ENCODE data around the gene CCM2L.
"Not testable (repeated sequence)": the region's sequence is repeated elsewhere in the genome, so short reads cannot be mapped to it uniquely, and the experiment has no call there.

The CCM2L gene

GRCh38 chr20:32031007-32031958 lies 21.0 kb downstream of the CCM2L start:
- peak; percentile 59 to 85 (median 64) for DNase-seq

DNA sequence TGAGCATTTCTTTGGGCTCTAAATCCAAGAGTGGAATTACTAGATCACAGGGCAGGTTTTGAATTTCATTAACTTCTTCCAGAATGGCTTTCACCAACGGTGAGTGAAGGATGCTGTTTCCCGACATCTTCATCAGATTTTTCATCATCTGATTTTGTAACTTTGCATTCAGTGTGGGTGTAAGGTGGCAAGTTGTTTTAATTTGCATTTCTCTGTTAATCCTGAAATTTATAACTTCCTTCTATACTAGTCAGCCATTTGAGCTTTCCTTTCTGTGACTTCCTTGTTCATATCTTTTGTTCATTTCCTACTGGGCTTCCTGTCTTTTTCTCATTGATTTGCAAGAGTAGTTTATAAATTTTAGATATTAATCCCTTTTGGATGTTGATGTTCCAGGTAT lies 23.1 kb downstream of the CCM2L start:
- DNase-seq = no peak

- DNase-seq = not testable (repeated sequence)
Observed at GRCh38 chr20:32033721-32034120, 23.5 kb downstream of the CCM2L start.

DNA sequence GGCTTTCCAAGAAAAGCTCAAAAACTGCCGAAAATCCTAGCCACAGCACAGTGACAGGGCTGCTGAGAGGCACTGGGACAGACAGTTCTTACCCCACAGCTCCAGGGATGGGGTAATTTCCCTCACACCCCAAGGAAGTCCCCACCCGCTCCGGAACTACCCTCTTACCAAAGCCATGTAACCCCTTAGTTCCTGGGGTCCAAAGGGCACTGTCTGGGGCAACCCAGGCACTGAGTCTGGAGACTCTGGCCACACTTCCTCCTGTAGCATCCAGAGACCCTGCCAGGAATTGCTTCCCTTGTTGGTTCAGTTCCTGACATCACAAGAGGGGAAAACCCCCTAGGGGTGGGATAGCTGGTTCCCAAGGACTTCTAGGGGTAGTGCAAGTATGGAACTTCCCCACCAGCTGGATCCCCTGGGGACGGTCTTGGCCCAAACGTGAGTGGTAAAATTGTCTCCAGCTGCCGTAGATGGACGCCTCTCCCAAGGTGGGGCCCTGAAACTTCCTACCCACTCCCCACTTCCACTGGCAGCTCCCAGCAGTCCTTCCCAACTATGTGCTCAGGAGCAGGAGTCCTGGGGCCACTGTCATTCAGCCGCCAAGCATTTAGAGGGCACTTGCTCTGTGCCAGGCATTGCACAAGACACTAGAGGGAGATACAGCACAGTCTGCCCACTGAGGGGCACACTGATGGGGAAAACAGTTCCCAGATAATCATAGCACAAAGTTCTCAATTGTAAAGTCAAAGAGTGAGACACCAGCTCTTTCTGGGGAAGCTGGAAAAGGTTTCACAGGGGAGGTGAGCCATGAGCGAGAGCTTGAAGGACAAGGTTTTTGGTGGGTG lies 24.6 kb downstream of the CCM2L start:
- DNase-seq = no peak

- DNase-seq = no peak
Observed at GRCh38 chr20:32035426-32035779, 25.2 kb downstream of the CCM2L start.

GRCh38 chr20:32036252-32036651 lies 26.0 kb downstream of the CCM2L start:
- DNase-seq = no peak

DNA sequence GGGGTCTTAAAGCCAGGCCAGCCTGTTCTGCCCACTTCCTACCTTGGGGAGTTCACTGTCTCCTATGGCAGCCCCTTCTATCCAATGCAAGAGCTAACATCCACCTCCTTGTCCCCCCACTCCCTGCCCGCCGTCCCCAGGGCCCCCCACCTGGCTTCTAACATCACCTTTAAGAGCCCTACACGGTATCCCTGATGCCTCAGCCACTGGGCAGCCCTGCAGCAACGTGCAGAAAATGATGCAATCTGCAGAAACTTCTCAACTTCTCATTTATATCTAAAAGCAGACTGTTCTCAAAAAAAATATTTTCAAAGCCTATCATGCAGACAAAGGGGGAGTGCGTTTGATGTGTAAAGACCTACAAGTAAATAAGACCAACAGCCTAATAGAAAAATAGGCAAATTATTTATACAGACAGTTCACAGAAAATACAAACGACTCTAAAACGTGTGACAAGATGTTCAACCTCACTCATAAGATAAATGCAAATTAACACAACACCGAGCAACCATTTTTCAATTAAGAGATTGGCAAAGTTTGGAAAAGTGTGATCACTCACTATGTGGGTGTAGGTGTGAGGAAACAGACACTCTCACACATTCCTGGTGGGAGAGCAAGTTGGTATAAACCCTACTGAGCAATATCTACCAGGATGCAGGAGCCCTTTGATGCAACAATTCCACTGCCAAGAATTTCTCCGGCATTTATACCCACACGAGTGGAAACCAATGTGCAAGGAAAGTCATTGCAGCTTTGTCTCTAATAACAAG lies 26.7 kb downstream of the CCM2L start:
- DNase-seq = no peak

DNA sequence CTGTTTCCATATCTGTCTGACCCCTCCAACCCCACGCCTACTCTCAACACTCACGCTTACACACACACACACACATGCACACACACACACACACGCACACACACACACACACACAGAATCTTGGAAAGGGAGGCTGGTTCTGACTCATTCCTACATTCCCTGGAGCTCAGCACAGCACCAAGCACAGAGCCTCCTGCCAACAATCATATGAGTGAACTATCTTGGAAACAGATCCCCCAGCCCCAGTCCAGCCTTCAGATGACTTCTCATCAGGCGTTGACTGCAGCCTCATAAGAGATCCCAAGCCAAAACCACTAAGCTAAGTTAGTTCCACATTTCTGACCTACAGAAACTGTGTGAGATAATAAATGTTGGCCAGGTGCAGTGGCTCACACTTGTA lies 27.7 kb downstream of the CCM2L start:
- DNase-seq = no peak

- DNase-seq = peak in 2 of 3 experiments; percentile 7 to 34
Observed at GRCh38 chr20:32040142-32040953, 30.1 kb downstream of the CCM2L start.

GRCh38 chr20:32045999-32046398 lies 35.8 kb downstream of the CCM2L start:
- DNase-seq = no peak

DNA sequence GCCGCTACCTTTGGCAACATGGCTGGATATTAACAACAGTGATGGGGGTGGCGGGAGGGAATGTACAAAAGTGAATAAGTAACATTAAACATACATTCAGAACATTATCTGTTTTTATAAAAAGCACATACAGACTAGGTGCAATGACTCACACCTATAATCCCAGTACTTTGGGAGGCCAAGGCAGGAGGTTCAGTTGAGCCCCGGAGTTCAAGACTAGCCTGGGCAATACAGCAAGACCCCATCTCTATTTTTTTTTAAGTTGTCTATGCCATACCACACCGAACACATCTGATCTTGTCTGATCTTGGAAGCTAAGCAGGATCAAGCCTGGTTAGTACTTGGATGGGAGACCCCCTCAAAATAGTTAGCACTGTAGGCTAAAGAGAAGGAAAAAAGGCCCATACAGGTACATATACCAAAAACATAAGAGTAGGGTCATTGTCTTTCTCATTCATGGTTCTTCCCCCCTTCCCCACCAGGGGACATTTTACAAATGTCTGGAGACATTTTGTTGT lies 40.1 kb downstream of the CCM2L start:
- no peak for DNase-seq

GRCh38 chr20:32050851-32051556 lies 40.8 kb downstream of the CCM2L start:
- no peak for DNase-seq

DNA sequence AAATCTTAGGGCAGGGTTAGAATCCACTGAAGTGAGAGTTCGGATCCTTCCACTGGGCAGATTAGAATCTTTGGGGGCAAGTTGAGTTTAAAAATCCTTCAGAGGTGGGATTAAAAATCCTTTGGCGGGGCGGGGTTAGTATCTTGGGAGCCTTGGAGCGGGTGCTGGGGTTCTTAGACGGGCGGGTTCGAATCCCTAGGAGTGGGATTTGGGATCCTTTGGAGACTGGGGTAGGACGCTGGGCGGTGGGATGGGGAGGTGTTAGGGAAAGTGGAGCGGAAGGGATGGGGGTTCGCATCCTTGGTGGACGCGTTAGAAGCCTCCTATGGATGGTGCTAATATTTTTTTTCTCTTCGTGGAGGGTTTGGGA lies 41.5 kb downstream of the CCM2L start:
- no peak for DNase-seq

GRCh38 chr20:32052090-32052777 lies 42.0 kb downstream of the CCM2L start, which contains the start of gene HCK:
Gene HCK (plus strand): TSS chr20:32052242.
- DNase-seq = no peak

DNA sequence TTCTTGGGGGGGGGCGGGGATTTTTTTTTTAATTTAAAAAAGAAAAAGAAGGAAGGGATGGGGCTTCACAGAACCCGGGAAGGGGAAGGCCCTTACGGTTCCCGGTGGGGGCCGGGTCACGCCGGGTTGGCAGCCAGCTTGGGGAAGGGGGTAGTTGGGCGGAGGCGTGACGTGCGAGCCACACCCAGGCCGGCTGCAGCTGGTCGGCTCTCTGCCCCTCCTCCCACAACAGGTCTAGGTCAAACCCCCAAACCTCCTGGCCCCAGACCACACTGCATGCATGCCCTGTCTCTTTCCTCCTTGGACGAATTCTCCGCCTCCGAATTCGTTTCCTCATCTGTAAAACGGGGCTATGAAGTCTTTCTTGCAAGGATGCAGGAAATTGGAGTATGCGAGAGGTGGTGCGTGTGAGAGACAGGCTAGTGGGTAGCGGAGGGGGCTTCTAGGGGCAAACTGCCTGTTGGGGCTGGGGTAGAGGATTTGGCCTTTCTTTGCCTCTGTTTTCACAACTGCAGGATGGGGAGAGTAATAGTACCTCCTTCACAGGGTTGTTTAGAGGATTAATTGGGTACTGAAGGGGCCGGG lies 42.6 kb downstream of the CCM2L start:
- no peak for DNase-seq

GRCh38 chr20:32053648-32054047 lies 43.4 kb downstream of the CCM2L start:
- no peak for DNase-seq

GRCh38 chr20:32056708-32057483 lies 46.7 kb downstream of the CCM2L start:
- no peak for DNase-seq

- DNase-seq = no peak
Observed at GRCh38 chr20:32057656-32058184, 47.5 kb downstream of the CCM2L start.

DNA sequence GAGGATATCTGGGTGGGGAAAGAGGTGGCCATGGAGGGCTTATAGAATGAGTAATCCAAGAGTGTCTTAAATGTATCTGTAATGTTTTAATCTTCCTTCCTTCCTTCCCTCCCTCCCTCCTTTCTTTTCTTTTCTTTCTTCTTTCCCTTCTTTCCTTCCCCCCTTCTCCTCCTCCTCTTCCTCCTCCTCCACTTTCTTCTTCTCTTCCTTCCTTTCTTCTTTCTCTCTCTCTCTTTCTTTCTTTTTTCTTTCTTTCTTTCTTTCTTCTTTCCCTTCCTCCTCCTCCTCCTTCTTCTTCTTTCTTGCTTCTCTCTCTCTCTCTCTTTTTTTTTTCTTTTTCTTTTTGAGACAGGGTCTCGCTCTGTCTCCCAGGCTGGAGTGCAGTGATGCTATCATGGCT lies 49.0 kb downstream of the CCM2L start:
- DNase-seq = no peak

All from NCI-H1417 (cell line).